ENCODE data around the gene IL10RB. TPM values are rescaled to one million over a fixed set of nuclear protein-coding genes. Genes with fewer than 3 reads are reported as not detected.
"Not testable (repeated sequence)": the region's sequence is repeated elsewhere in the genome, so short reads cannot be mapped to it uniquely, and the experiment has no call there.

The IL10RB gene
- total RNA-seq, 2 experiments from 2014 or later: 37.1 to 44.2 TPM

- DNase-seq (no peak), ATAC-seq (no peak)
- Mint-ChIP-seq H3K27me3 (ENCODE audit: low read depth) (peaks cover 20% of the 10 kb centered on the region), H3K27ac (no peak overlapping the region), H3K9me3 (ENCODE audit: insufficient read depth) (no peaks in the 10 kb centered on the region), H3K4me1 (ENCODE audit: low read depth) (no peaks in the 10 kb centered on the region), H3K36me3 (ENCODE audit: low read depth) (no peaks in the 10 kb centered on the region), H3K4me3 (no peak overlapping the region)
- CTCF ChIA-PET: no interaction called here
- POLR2A ChIA-PET: no interaction called here
Measured at GRCh38 chr21:33317786-33318486, 51.8 kb downstream of the IL10RB start.

DNA sequence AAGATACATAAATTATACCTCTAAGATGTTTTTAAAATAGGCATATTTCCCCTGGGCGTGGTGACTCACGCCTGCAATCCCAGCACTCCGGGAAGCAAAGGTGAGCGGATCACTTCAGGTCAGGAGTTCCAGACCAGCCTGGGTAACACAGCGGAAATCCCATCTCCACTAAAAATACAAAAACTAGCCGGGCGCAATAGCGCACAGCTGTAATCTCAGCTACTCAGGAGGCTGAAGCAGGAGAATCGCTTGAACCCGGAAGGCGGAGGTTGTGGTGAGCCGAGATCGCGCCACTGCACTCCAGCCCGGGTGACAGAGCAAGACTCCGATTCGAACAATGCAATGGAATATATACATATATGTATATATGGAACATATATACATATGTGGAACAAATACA is 54.8 kb downstream of the IL10RB start:
- ATAC-seq; H3K4me1 Mint-ChIP-seq (ENCODE audit: low read depth); DNase-seq; H3K36me3 Mint-ChIP-seq (ENCODE audit: low read depth); H3K9me3 Mint-ChIP-seq (ENCODE audit: insufficient read depth); H3K27ac Mint-ChIP-seq; POLR2A ChIA-PET; H3K27me3 Mint-ChIP-seq (ENCODE audit: low read depth); H3K4me3 Mint-ChIP-seq: not testable (repeated sequence)
- CTCF ChIA-PET: interaction anchor here (1.3 to 2.0 kb wide), 2 partner anchors 57 to 121 kb away, joined by 3 to 9 read pairs; no protein-coding TSS in a partner anchor

DNA sequence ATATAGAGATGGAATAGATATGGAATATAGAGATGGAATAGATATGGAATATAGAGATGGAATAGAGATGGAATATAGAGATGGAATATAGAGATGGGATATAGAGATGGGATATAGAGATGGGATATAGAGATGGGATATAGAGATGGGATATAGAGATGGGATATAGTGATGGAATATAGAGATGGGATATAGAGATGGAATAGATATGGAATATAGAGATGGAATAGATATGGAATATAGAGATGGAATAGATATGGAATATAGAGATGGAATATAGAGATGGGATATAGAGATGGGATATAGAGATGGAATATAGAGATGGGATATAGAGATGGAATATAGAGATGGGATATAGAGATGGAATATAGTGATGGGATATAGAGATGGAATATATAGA is 57.4 kb downstream of the IL10RB start:
- H3K4me3 Mint-ChIP-seq; POLR2A ChIA-PET; ATAC-seq; DNase-seq; H3K27ac Mint-ChIP-seq; CTCF ChIA-PET; H3K9me3 Mint-ChIP-seq (ENCODE audit: insufficient read depth); H3K27me3 Mint-ChIP-seq (ENCODE audit: low read depth): not testable (repeated sequence)
- Mint-ChIP-seq H3K4me1 (ENCODE audit: low read depth) (peaks cover 22% of the 10 kb centered on the region), H3K36me3 (ENCODE audit: low read depth) (peaks cover 13% of the 10 kb centered on the region)

- Mint-ChIP-seq H3K27me3 (ENCODE audit: low read depth) (peaks cover 2% of the 10 kb centered on the region), H3K36me3 (ENCODE audit: low read depth) (peaks cover 13% of the 10 kb centered on the region), H3K27ac (no peak within 1 kb of the TSS), H3K4me3 (no peak within 1 kb of the TSS), H3K4me1 (ENCODE audit: low read depth) (peaks cover 25% of the 10 kb centered on the region), H3K9me3 (ENCODE audit: insufficient read depth) (no peaks in the 10 kb centered on the region)
- DNase-seq (peak; percentile 100), ATAC-seq (peak; percentile 96)
- POLR2A ChIA-PET: interaction anchor here (0.6 to 2.0 kb wide), 10 partner anchors 23 to 213 kb away, joined by 3 to 16 read pairs (median 3); partner anchors contain the start of genes IL10RB and TMEM50B
- CTCF ChIA-PET: interaction anchor here (0.8 to 2.5 kb wide), 18 partner anchors 16 to 281 kb away, joined by 3 to 44 read pairs (median 4); no protein-coding TSS in a partner anchor
Measured at GRCh38 chr21:33324291-33325221, 58.4 kb downstream of the IL10RB start, which contains the start of gene IFNAR1. Gene IFNAR1 (plus strand): TSS chr21:33324970. CDS start chr21:33325056, 86 bp downstream.

DNA sequence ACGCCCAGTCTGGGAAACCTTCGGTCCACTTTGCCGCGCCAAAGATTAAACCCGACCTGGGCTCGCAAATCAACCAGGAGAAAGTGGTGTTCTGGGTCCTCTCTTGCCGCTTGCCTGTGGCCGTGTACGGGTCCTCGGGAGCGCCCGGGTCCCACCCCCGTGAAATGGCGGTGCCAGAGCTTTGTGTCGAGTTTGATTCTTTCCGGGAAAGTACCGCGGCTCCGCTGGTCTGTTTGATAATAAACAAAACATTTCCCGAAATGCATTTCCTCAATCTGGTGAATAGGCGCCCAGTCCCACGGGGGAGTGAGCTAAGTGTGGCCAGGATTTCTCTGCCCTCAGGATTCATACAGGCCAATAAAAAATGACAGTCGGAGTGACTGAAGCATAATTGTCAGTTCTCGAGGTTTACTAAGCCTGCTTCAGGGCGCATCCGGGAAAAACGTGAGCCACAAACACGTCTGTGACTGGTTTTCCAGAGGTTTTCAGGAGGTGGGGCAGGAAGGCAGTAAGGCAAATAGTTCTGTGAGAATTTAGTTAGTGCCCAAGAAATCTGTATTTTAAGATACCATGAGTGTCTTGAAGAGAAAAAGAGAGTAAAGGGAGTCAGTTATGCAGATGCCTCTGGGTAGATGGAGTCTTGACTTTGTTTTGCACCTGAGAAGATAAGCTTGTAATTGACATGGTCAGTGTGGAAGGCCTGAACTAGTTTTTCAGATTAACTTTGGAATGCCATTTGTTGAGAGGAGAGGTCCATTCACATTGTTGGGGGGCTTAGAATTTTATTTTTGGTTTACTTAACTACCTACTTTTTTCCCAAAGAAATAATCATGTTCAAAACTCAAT is 59.3 kb downstream of the IL10RB start:
- CTCF ChIA-PET: interaction anchor here (0.8 to 2.5 kb wide), 19 partner anchors 16 to 280 kb away, joined by 3 to 44 read pairs (median 4); no protein-coding TSS in a partner anchor
- Mint-ChIP-seq H3K27ac (no peak overlapping the region), H3K4me1 (ENCODE audit: low read depth) (peaks cover 28% of the 10 kb centered on the region), H3K9me3 (ENCODE audit: insufficient read depth) (no peaks in the 10 kb centered on the region), H3K36me3 (ENCODE audit: low read depth) (peaks cover 17% of the 10 kb centered on the region), H3K4me3 (no peak overlapping the region), H3K27me3 (ENCODE audit: low read depth) (no peaks in the 10 kb centered on the region)
- peak; percentile 69 for DNase-seq
- peak; percentile 43 for ATAC-seq
- POLR2A ChIA-PET: interaction anchor here (0.6 to 2.0 kb wide), 10 partner anchors 23 to 212 kb away, joined by 3 to 16 read pairs (median 3); partner anchors contain the start of genes IL10RB and TMEM50B

GRCh38 chr21:33327326-33327725 is 61.2 kb downstream of the IL10RB start:
- no peak overlapping the region for H3K4me3 Mint-ChIP-seq
- no peak overlapping the region for H3K27ac Mint-ChIP-seq
- POLR2A ChIA-PET: no interaction called here
- H3K27me3 Mint-ChIP-seq (ENCODE audit: low read depth): no peaks in the 10 kb centered on the region
- DNase-seq (no peak), ATAC-seq (no peak)
- CTCF ChIA-PET: interaction anchor here (0.9 to 6.3 kb wide), 3 partner anchors 34 to 130 kb away, joined by 4 to 60 read pairs (median 4); no protein-coding TSS in a partner anchor
- peaks cover 29% of the 10 kb centered on the region for H3K36me3 Mint-ChIP-seq (ENCODE audit: low read depth)
- peaks cover 2% of the 10 kb centered on the region for H3K9me3 Mint-ChIP-seq (ENCODE audit: insufficient read depth)
- peaks cover 47% of the 10 kb centered on the region for H3K4me1 Mint-ChIP-seq (ENCODE audit: low read depth)

DNA sequence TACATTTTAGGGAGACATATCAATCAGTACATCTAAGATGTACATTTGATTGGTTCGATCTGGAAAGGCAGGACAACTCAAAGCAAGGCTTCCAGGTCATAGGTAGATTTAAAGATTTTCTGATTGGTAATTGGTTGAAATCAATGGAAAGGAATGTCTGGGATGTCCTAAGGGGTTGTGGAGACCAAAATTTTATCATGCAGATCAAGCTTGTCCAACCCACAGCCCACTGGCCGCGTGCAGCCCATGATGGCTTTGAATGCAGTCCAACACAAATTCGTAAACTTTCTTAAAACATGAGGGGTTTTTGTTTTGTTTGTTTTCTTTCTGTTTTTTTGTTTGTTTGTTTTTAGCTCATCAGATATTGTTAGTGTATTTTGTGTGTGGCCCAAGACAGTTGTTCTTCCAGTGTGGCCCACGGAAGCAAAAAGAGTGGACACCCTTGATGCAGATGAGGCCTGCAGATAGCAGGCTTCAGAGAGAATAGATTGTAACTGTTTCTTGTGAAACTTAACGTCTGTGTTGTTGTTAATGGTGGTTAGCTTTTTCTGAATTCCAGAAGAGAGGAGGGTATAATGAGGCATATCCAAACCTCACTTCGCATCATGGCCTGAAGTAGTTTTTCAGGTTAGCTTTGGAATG is 61.7 kb downstream of the IL10RB start:
- ChIA-PET CTCF (interaction anchor here (0.9 to 6.3 kb wide), 3 partner anchors 33 to 131 kb away, joined by 4 to 60 read pairs (median 4); no protein-coding TSS in a partner anchor), POLR2A (no interaction called here)
- Mint-ChIP-seq H3K27me3 (ENCODE audit: low read depth) (no peaks in the 10 kb centered on the region), H3K36me3 (ENCODE audit: low read depth) (peaks cover 34% of the 10 kb centered on the region), H3K27ac (no peak overlapping the region), H3K9me3 (ENCODE audit: insufficient read depth) (peaks cover 8% of the 10 kb centered on the region), H3K4me1 (ENCODE audit: low read depth) (peaks cover 53% of the 10 kb centered on the region), H3K4me3 (no peak overlapping the region)
- ATAC-seq (no peak), DNase-seq (no peak)

- H3K9me3 Mint-ChIP-seq (ENCODE audit: insufficient read depth): peaks cover 13% of the 10 kb centered on the region
- no peaks in the 10 kb centered on the region for H3K27me3 Mint-ChIP-seq (ENCODE audit: low read depth)
- CTCF ChIA-PET: interaction anchor here (1.4 to 6.3 kb wide), 4 partner anchors 16 to 275 kb away, joined by 4 to 60 read pairs (median 11); no protein-coding TSS in a partner anchor
- H3K27ac Mint-ChIP-seq: no peak overlapping the region
- H3K36me3 Mint-ChIP-seq (ENCODE audit: low read depth): peaks cover 39% of the 10 kb centered on the region
- no peak for DNase-seq
- ATAC-seq: no peak
- no peak overlapping the region for H3K4me3 Mint-ChIP-seq
- peaks cover 60% of the 10 kb centered on the region for H3K4me1 Mint-ChIP-seq (ENCODE audit: low read depth)
- POLR2A ChIA-PET: interaction anchor here (1.3 kb wide), 1 partner anchor 64 kb away, joined by 3 read pairs; the partner anchor contains the start of gene IL10RB
Measured at GRCh38 chr21:33330726-33331125, 64.6 kb downstream of the IL10RB start.

- Mint-ChIP-seq H3K4me1 (ENCODE audit: low read depth) (peaks cover 51% of the 10 kb centered on the region), H3K27me3 (ENCODE audit: low read depth) (no peaks in the 10 kb centered on the region), H3K36me3 (ENCODE audit: low read depth) (peaks cover 39% of the 10 kb centered on the region), H3K9me3 (ENCODE audit: insufficient read depth) (peaks cover 13% of the 10 kb centered on the region), H3K4me3 (no peak overlapping the region), H3K27ac (peak overlapping the region; percentile 54)
- CTCF ChIA-PET: interaction anchor here (1.0 to 6.3 kb wide), 3 partner anchors 15 to 132 kb away, joined by 4 to 60 read pairs (median 15); no protein-coding TSS in a partner anchor
- DNase-seq (peak; percentile 39), ATAC-seq (peak; percentile 72)
- POLR2A ChIA-PET: interaction anchor here (1.3 kb wide), 1 partner anchor 66 kb away, joined by 3 read pairs; the partner anchor contains the start of gene IL10RB
Measured at GRCh38 chr21:33332143-33332542, 66.0 kb downstream of the IL10RB start.

- ATAC-seq: no peak
- ChIA-PET POLR2A (interaction anchor here (0.6 kb wide), 1 partner anchor 138 kb away, joined by 4 read pairs; no protein-coding TSS in a partner anchor), CTCF (interaction anchor here (1.3 to 1.4 kb wide), 2 partner anchors 27 to 137 kb away, joined by 3 to 6 read pairs; no protein-coding TSS in a partner anchor)
- Mint-ChIP-seq H3K4me3 (no peak overlapping the region), H3K27ac (no peak overlapping the region), H3K9me3 (ENCODE audit: insufficient read depth) (peaks cover 13% of the 10 kb centered on the region), H3K36me3 (ENCODE audit: low read depth) (peaks cover 39% of the 10 kb centered on the region), H3K4me1 (ENCODE audit: low read depth) (peaks cover 35% of the 10 kb centered on the region), H3K27me3 (ENCODE audit: low read depth) (no peaks in the 10 kb centered on the region)
- no peak for DNase-seq
Measured at GRCh38 chr21:33334191-33334590, 68.0 kb downstream of the IL10RB start.
